Small intestine (tissue), 7 donors: ENCODE results near the gene LTA. TPM values are rescaled to one million over a fixed set of nuclear protein-coding genes. Genes with fewer than 3 reads are reported as not detected.
"Not testable (repeated sequence)": the region's sequence is repeated elsewhere in the genome, so short reads cannot be mapped to it uniquely, and the experiment has no call there.

Source experiments
- DNase-seq, 2 donors: peaks; one replicate each; pipeline versions ENCODE4 v3.0.0 to v3.0.0-alpha.2; 2013
- FAIRE-seq: peaks from 2 replicates; lab custom pipeline; 2012; peaks lifted over from hg19 to GRCh38; lab: Jason Lieb, UNC
- H3K27ac ChIP-seq, 3 donors: one replicate each; pipeline ENCODE4 v1.5.1; 2013; ENCODE audit warnings: low read length in 2 of 3, mild to moderate bottlenecking in 2 of 3, control low read depth in 1 of 3, inconsistent platforms in 1 of 3, low read depth in 1 of 3, moderate library complexity in 1 of 3
- H3K27me3 ChIP-seq, 3 donors: one replicate each; pipeline ENCODE4 v1.6.1; 2013; ENCODE audit warnings: low read length in 3 of 3, inconsistent platforms in 1 of 3; ENCODE audit not compliant: control insufficient read depth in 3 of 3, insufficient read depth in 3 of 3
- H3K36me3 ChIP-seq, 3 donors: one replicate each; pipeline ENCODE4 v1.6.1; 2013; ENCODE audit warnings: low read length in 3 of 3, inconsistent platforms in 1 of 3, low read depth in 1 of 3, mild to moderate bottlenecking in 1 of 3, moderate library complexity in 1 of 3; ENCODE audit not compliant: control insufficient read depth in 3 of 3, insufficient read depth in 2 of 3
- H3K4me1 ChIP-seq, 3 donors: one replicate each; pipeline ENCODE4 v1.6.1; 2013; ENCODE audit warnings: low read length in 2 of 3, inconsistent platforms in 1 of 3, low read depth in 1 of 3, mild to moderate bottlenecking in 1 of 3, moderate library complexity in 1 of 3; ENCODE audit not compliant: control insufficient read depth in 3 of 3, insufficient read depth in 2 of 3
- H3K4me3 ChIP-seq, 3 donors: one replicate each; pipeline ENCODE4 v1.5.1; 2013; ENCODE audit warnings: low read length in 3 of 3, control low read depth in 1 of 3, inconsistent platforms in 1 of 3, low read depth in 1 of 3, mild to moderate bottlenecking in 1 of 3, moderate library complexity in 1 of 3
- H3K9me3 ChIP-seq, 2 donors: one replicate each; pipeline ENCODE4 v1.6.1; 2013; ENCODE audit warnings: low read depth in 1 of 2, low read length in 1 of 2; ENCODE audit not compliant: control insufficient read depth in 2 of 2, insufficient read depth in 1 of 2
- WGBS, 3 donors: extraction: QIAGEN DNeasy Blood & Tissue Kit; methylation state at CpG; one replicate each; pipeline ENCODE4 v1.1.7; 2013; 5-methylcytosine and 5-hydroxymethylcytosine counted together
- polyA plus RNA-seq, 4 donors: library from polyadenylated mRNA; stranded (reverse) in 3 of 4; unstranded in 1 of 4; fragments of 200-250 nt in 3 of 4; fragments of 120-200 nt in 1 of 4; gene quantifications; one replicate each; pipeline versions ENCODE4 v1.2.1 to v1.2.3, GENCODE V29; 2013
- donor health status: healthy with polysubstance abuse.
- donor health status: control.
- donor health status: control.
- donor health status: Bipolar disorder and iron deficiency.
- donor health status: healthy.

LTA gene
- polyA plus RNA-seq, 4 donors, result 0.24 to 1.0 TPM; not detected in 2

DNA sequence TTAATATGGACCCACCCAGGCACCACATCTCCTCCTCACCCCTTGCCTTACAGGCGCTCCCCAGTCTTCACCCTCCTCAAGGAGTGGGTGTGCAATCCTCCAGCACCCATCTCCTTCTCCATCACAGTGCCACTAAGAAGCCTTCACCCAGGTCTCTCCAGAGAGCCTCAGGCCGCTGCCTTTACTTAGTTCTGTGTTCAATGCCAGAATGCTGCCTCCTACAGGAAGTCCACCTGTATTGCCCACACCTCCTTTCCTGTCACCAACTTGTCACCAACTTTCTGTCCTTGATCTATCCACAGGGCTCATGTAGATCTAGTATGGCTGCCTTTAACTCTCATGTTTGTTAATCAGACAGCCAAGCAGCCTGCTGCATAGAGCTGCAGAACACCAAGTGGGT lies 13.4 kb downstream of the LTA start:
- Histone ChIP-seq H3K4me1 (peaks cover 0 to 7% (median 0%) of the 10 kb centered on the region in 3 donors), H3K4me3 (no peak overlapping the region), H3K36me3 (no peaks in the 10 kb centered on the region), H3K9me3 (peaks cover 0 to 2% of the 10 kb centered on the region in 2 donors), H3K27ac (peak overlapping the region in 1 of 3 donors; percentile 1), H3K27me3 (peaks cover 0 to 12% (median 0%) of the 10 kb centered on the region in 3 donors)
- FAIRE-seq, result no peak
- 62 to 77% (median 63%) methylated on average over 2 of the region's 2 CpGs for WGBS, 3 donors
- DNase-seq, result peak in 1 of 2 donors; percentile 36

DNA sequence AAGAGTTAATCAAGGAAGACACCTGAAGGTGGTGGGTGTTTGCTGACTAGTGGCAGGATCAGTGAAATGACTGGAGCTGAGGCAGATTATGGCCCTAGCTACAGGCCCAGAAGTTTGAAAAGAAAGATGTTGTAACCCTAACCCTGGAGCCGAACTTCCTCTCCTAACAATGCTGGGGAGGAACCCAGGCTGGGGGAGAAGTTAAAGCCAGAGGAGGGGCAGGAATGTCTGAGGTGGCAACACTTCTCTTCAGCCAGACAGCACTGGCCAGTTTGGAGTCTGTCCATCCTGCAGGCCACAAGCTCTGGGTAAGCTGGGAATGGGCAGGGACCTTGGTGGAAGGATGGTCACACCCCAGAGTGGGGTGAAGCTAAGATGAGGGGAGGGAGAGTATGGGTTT lies 13.9 kb downstream of the LTA start, which contains the start of gene LST1:
Gene LST1 (plus strand): TSS at position 270 of the 400 bp plus-strand sequence. CDS start 1,023 bp downstream, outside the sequence.
- 56 to 81% (median 62%) methylated on average over 1 of the region's 1 CpG for WGBS, 3 donors
- H3K27me3 ChIP-seq, result peaks cover 0 to 10% (median 0%) of the 10 kb centered on the region in 3 donors
- peaks cover 0 to 5% (median 0%) of the 10 kb centered on the region in 3 donors for H3K4me1 ChIP-seq
- DNase-seq (no peak), FAIRE-seq (no peak)
- peak within 1 kb of the TSS in 1 of 3 donors; percentile 17 for H3K27ac ChIP-seq
- H3K36me3 ChIP-seq, result no peaks in the 10 kb centered on the region
- peak within 1 kb of the TSS in 1 of 3 donors; percentile 19 for H3K4me3 ChIP-seq
- no peaks in the 10 kb centered on the region for H3K9me3 ChIP-seq

DNA sequence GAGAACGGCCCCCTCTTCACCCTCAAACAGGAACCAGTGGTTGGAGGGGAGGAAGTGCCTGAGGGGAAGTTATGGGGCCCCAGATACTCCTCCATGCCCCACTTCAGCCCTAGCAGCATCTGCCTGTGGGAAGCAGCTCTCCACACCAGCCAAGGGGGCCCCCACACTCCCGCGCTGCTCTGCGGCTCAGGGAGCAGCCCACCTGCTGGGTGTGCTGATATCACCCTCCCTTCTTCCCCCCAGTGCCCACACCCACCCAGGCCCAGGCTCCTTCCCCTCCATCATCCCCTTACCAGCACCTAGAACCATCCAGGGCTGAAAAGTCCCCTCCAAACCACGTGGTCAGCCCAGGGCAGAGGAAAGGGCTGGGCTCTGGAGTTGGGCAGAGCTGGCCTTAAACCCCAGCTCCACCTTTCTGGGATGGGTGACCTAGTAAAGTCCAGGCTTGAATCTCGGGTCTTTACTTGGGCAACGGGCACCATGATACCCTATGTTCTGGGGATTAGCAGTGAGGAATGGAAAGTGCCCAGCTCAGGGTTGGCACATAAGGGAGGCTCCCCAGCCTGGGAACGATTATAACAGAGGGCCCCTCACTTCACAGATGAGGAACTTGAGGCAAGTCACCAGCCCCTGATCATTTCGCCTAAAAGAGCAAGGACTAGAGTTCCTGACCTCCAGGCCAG lies 14.7 kb downstream of the LTA start:
- Histone ChIP-seq H3K9me3 (no peaks in the 10 kb centered on the region), H3K27me3 (peaks cover 0 to 6% (median 0%) of the 10 kb centered on the region in 3 donors), H3K4me1 (peaks cover 0 to 2% (median 0%) of the 10 kb centered on the region in 3 donors), H3K27ac (peak overlapping the region in 1 of 3 donors; percentile 17), H3K36me3 (no peaks in the 10 kb centered on the region), H3K4me3 (peak overlapping the region in 1 of 3 donors; percentile 19)
- FAIRE-seq, result no peak
- DNase-seq, result no peak
- 44 to 74% (median 50%) methylated on average over 6 to 9 of the region's 9 CpGs for WGBS, 3 donors

- 57 to 77% (median 67%) methylated on average over 12 of the region's 12 CpGs for WGBS, 3 donors
- peaks cover 0 to 3% (median 0%) of the 10 kb centered on the region in 3 donors for H3K27me3 ChIP-seq
- no peaks in the 10 kb centered on the region for H3K9me3 ChIP-seq
- FAIRE-seq, result no peak
- DNase-seq, result no peak
- no peaks in the 10 kb centered on the region for H3K4me1 ChIP-seq
- no peaks in the 10 kb centered on the region for H3K36me3 ChIP-seq
- H3K4me3 ChIP-seq, result no peak overlapping the region
- H3K27ac ChIP-seq, result no peak overlapping the region
These were observed 16.0 kb downstream of the LTA start for GRCh38 chr6:31587791-31588777.

GRCh38 chr6:31588871-31589650 lies 17.0 kb downstream of the LTA start:
- no peak overlapping the region for H3K27ac ChIP-seq
- peaks cover 0 to 3% (median 0%) of the 10 kb centered on the region in 3 donors for H3K27me3 ChIP-seq
- no peak overlapping the region for H3K4me3 ChIP-seq
- H3K4me1 ChIP-seq, result no peaks in the 10 kb centered on the region
- WGBS, 3 donors, result 60 to 68% (median 61%) methylated on average over 8 to 9 of the region's 9 CpGs
- DNase-seq (no peak), FAIRE-seq (no peak)
- H3K36me3 ChIP-seq, result no peaks in the 10 kb centered on the region
- no peaks in the 10 kb centered on the region for H3K9me3 ChIP-seq

- H3K27ac ChIP-seq, H3K27me3 ChIP-seq, H3K4me1 ChIP-seq, DNase-seq, H3K36me3 ChIP-seq, FAIRE-seq, H3K9me3 ChIP-seq, H3K4me3 ChIP-seq: not testable (repeated sequence)
- 82 to 92% (median 90%) methylated on average over 5 of the region's 5 CpGs for WGBS, 3 donors
These were observed 18.6 kb downstream of the LTA start for GRCh38 chr6:31590691-31591090.

DNA sequence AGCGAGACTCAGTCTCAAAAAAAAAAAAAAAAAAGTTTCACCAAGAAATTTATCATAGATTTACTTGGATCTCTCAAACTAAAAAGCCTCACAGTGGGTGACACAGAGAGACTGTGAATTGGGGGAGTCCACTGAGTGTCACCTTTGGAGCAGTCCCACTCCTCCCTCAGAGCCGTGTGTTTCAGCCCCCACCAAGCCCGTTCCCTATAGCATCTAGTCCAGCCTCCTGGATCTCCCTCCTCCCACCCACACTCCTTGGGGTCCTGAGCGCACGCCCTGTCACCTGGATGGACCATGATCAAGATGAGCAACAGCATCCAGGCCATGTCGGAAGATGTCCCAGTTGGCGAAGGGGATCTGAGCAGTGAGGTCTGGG lies 20.3 kb downstream of the LTA start:
- Histone ChIP-seq H3K36me3 (no peaks in the 10 kb centered on the region), H3K27ac (no peak overlapping the region), H3K4me1 (no peaks in the 10 kb centered on the region), H3K9me3 (no peaks in the 10 kb centered on the region), H3K4me3 (no peak overlapping the region), H3K27me3 (no peaks in the 10 kb centered on the region)
- no peak for DNase-seq
- FAIRE-seq, result no peak
- WGBS, 3 donors, result 85 to 95% (median 94%) methylated on average over 7 of the region's 7 CpGs
